ENCODE measurements around the gene NAT16. TPM values are rescaled to one million over a fixed set of nuclear protein-coding genes. Genes with fewer than 3 reads are reported as not detected.
A peak's percentile ranks its signal among the peaks of the same experiment; 100 is the strongest.

The NAT16 gene
- total RNA-seq, 2 experiments from 2014 or later = not detected

DNA sequence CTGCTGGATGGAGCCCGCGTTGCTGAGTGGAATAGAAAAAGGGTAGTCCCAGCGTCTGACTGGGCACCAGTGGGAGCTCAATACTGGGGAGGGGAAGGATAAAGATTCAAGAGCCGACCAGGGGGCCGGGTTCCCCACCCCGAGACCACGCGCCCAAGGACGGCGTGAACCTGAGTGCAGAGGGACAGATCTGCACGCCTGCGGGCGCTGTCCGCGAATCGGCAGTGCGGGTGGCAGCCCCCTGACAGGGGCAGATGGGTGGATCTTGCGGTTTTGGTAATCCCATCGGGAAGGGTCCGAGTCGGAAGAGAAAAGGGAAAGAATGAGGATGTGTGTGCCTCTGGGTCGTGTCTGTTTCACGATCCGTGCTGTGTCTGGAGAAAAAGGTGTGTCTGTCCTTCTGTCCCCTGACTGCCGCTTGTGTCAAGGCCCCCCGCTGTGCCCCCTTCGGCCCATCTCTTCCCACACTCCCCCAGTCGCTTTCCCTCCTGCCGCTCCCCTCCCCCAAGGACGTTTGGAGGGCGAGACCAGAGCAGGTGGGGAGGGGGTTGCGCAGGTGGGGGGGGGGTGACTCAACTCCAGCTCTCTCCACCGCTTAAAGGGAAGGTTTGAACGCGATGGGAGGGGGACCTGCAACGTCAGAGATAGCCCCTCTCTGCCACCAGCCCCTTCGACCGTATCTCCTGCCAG lies 14.0 kb downstream of the NAT16 start:
- H3K27me3 Mint-ChIP-seq = peaks cover 82% of the 10 kb centered on the region
- H3K36me3 Mint-ChIP-seq (ENCODE audit: low read depth) = no peaks in the 10 kb centered on the region
- no peaks in the 10 kb centered on the region for H3K9me3 Mint-ChIP-seq
- peaks cover 51% of the 10 kb centered on the region for H3K4me1 Mint-ChIP-seq (ENCODE audit: low read depth)
- Histone ChIP-seq H3K4me3 (ENCODE audit: low read length) (peak overlapping the region; percentile 19), H3K9me3 (ENCODE audit: control insufficient read depth in 1 of 2, insufficient read depth in 1 of 2, low read length in 2 of 2) (peaks cover 0 to 39% of the 10 kb centered on the region in 2 experiments), H3K36me3 (ENCODE audit: insufficient read depth, low read length) (no peaks in the 10 kb centered on the region), H3K4me1 (ENCODE audit: insufficient read depth, low read length) (peaks cover 65% of the 10 kb centered on the region), H3K27ac (ENCODE audit: low read depth in 1 of 2, low read length in 2 of 2) (no peak overlapping the region), H3K27me3 (ENCODE audit: control insufficient read depth in 1 of 2, insufficient read depth in 2 of 2, low read length in 2 of 2) (peaks cover 85 to 91% of the 10 kb centered on the region in 2 experiments)
- peak overlapping the region; percentile 14 for H3K27ac Mint-ChIP-seq
- peak overlapping the region; percentile 74 for H3K4me3 Mint-ChIP-seq
- CTCF ChIA-PET = interaction anchor here (3.1 kb wide), 1 partner anchor 22 kb away, joined by 12 read pairs; no protein-coding TSS in a partner anchor
- POLR2A ChIA-PET = interaction anchor here (0.8 to 1.8 kb wide), 6 partner anchors 11 to 291 kb away, joined by 3 to 7 read pairs (median 4); partner anchors contain the start of genes AP1S1, PLOD3, SRRT and ZNHIT1
- ATAC-seq (ENCODE audit: poor library complexity) (no peak), DNase-seq (no peak)
- TF ChIP-seq, protein P1, sequence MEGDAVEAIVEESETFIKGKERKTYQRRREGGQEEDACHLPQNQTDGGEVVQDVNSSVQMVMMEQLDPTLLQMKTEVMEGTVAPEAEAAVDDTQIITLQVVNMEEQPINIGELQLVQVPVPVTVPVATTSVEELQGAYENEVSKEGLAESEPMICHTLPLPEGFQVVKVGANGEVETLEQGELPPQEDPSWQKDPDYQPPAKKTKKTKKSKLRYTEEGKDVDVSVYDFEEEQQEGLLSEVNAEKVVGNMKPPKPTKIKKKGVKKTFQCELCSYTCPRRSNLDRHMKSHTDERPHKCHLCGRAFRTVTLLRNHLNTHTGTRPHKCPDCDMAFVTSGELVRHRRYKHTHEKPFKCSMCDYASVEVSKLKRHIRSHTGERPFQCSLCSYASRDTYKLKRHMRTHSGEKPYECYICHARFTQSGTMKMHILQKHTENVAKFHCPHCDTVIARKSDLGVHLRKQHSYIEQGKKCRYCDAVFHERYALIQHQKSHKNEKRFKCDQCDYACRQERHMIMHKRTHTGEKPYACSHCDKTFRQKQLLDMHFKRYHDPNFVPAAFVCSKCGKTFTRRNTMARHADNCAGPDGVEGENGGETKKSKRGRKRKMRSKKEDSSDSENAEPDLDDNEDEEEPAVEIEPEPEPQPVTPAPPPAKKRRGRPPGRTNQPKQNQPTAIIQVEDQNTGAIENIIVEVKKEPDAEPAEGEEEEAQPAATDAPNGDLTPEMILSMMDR (IDR thresholded peaks at IDR 0.05) = no peak
- intact Hi-C loops (cut with DNase I, micrococcal nuclease) = loop anchor here in 1 of 2 experiments (2.0 to 5.0 kb wide), 3 partner anchors 13 to 279 kb away; partner anchors contain the start of gene UFSP1

DNA sequence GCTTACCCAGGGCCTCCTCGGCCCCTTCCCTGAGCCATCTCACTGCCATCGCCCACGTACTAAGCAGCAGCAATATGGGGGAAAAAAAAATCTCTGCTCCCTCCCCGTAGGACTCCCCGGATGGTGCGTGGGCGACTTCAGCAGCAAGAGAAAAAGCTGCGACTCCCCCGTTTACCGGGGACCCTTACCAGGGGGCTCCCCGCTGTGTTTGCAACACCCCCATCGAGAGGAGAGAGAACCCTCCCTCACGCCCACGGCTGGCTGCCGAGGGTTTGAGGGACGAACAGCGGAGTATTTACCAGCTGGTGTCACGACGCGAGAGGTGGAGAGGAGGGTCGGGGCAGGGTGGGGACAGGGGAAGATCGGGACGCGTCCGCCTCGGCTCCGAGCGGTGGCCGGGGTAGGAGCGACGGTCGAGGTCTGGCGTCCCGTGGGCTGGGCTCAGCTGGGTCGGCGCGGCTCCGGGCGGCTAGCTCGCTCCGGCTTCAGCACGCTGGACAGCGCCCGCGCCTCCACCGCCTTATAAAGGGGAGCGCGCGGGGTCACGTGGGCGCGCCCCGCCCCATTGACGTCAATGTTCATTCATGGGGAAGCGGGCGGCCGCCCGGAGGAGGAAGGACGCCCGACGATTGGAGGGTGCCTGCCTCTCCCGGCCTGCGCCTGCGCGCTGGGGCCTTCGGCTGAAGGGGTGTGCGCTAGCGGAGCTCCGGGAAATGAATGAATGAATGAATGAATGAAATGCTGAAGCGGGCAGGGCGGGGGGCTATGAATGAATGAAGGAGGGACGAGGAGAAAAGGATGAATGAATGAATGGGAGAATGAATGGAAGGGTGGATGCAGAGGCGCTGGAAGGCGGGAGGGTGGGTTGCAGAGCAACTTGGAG lies 14.8 kb downstream of the NAT16 start, which contains the start of gene VGF:
Gene VGF (minus strand): TSS at position 495 of the 883 bp plus-strand sequence. CDS start 726 bp downstream, outside the sequence.
- peaks cover 78 to 83% of the 10 kb centered on the region in 2 experiments for H3K27me3 ChIP-seq (ENCODE audit: control insufficient read depth in 1 of 2, insufficient read depth in 2 of 2, low read length in 2 of 2)
- no peaks in the 10 kb centered on the region for H3K9me3 Mint-ChIP-seq
- peak within 1 kb of the TSS; percentile 74 for H3K4me3 Mint-ChIP-seq
- ATAC-seq (ENCODE audit: poor library complexity) (peak; percentile 85), DNase-seq (peak; percentile 85 to 97 (median 92))
- peaks cover 80% of the 10 kb centered on the region for H3K27me3 Mint-ChIP-seq
- H3K9me3 ChIP-seq (ENCODE audit: control insufficient read depth in 1 of 2, insufficient read depth in 1 of 2, low read length in 2 of 2) = peaks cover 0 to 39% of the 10 kb centered on the region in 2 experiments
- TF ChIP-seq, protein P1 (IDR thresholded peaks at IDR 0.05) = no peak
- ChIA-PET POLR2A (interaction anchor here (0.8 to 1.8 kb wide), 7 partner anchors 10 to 290 kb away, joined by 3 to 7 read pairs (median 4); partner anchors contain the start of genes AP1S1, PLOD3, SRRT and ZNHIT1), CTCF (interaction anchor here (3.1 kb wide), 1 partner anchor 21 kb away, joined by 12 read pairs; no protein-coding TSS in a partner anchor)
- H3K4me1 ChIP-seq (ENCODE audit: insufficient read depth, low read length) = peaks cover 58% of the 10 kb centered on the region
- H3K36me3 Mint-ChIP-seq (ENCODE audit: low read depth) = peaks cover 5% of the 10 kb centered on the region
- intact Hi-C loops (cut with DNase I, micrococcal nuclease) = loop anchor here in 1 of 2 experiments (5.0 kb wide), 2 partner anchors 87 to 278 kb away; partner anchors contain the start of gene UFSP1
- peak within 1 kb of the TSS; percentile 14 for H3K27ac Mint-ChIP-seq
- no peak within 1 kb of the TSS for H3K27ac ChIP-seq (ENCODE audit: low read depth in 1 of 2, low read length in 2 of 2)
- H3K4me1 Mint-ChIP-seq (ENCODE audit: low read depth) = peaks cover 43% of the 10 kb centered on the region
- H3K4me3 ChIP-seq (ENCODE audit: low read length) = peak within 1 kb of the TSS; percentile 19
- no peaks in the 10 kb centered on the region for H3K36me3 ChIP-seq (ENCODE audit: insufficient read depth, low read length)

Measured in CD4-positive, alpha-beta T cell (primary cell).